Measurements from ENCODE around the gene RNF207.

DNA sequence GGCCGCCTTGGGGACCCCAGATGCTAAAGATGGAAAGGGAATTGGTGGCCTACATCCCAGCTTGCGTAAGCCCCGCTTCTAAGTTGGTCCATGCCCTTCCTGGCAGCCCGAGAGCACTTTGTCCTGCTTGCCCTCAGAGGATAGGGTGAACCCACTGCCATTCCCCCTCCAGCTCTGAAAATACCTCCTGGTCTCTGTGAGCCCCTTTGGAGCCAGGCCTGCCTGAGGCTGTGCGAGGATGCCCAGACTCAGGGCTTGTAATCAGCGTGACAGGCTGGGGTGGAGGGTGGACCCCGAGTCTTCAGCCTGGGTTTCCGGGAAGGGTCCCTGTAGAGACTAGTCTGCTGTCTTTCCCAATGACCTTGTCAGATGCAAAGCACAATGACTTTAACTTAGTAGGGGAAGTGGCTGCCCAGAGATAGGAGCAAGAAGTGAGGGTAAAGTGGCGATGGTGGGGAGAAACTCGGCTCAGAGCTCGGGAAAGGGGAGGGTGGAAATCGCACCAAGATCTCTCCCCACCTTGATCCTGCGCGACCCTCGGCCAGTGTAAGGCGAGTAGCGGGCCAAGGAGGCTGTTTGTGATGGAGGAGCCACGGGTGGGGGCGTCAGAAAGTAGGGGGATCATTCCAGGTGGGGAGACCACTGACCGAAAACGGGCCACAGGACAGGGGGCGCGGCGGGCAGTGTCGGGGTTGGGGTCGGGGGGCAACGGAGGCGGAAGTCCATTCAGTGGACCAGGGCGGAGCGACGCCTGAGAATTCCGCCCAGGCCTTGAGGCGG lies 35.4 kb downstream of the RNF207 start:
- TF ChIP-seq, protein P1, sequence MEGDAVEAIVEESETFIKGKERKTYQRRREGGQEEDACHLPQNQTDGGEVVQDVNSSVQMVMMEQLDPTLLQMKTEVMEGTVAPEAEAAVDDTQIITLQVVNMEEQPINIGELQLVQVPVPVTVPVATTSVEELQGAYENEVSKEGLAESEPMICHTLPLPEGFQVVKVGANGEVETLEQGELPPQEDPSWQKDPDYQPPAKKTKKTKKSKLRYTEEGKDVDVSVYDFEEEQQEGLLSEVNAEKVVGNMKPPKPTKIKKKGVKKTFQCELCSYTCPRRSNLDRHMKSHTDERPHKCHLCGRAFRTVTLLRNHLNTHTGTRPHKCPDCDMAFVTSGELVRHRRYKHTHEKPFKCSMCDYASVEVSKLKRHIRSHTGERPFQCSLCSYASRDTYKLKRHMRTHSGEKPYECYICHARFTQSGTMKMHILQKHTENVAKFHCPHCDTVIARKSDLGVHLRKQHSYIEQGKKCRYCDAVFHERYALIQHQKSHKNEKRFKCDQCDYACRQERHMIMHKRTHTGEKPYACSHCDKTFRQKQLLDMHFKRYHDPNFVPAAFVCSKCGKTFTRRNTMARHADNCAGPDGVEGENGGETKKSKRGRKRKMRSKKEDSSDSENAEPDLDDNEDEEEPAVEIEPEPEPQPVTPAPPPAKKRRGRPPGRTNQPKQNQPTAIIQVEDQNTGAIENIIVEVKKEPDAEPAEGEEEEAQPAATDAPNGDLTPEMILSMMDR (IDR thresholded peaks at IDR 0.05; ENCODE audit: insufficient read depth, low read length) = no peak
- TF ChIP-seq SPI1 (IDR thresholded peaks at IDR 0.05; ENCODE audit: borderline replicate concordance, low read depth) = no peak
- TF ChIP-seq, protein P2, sequence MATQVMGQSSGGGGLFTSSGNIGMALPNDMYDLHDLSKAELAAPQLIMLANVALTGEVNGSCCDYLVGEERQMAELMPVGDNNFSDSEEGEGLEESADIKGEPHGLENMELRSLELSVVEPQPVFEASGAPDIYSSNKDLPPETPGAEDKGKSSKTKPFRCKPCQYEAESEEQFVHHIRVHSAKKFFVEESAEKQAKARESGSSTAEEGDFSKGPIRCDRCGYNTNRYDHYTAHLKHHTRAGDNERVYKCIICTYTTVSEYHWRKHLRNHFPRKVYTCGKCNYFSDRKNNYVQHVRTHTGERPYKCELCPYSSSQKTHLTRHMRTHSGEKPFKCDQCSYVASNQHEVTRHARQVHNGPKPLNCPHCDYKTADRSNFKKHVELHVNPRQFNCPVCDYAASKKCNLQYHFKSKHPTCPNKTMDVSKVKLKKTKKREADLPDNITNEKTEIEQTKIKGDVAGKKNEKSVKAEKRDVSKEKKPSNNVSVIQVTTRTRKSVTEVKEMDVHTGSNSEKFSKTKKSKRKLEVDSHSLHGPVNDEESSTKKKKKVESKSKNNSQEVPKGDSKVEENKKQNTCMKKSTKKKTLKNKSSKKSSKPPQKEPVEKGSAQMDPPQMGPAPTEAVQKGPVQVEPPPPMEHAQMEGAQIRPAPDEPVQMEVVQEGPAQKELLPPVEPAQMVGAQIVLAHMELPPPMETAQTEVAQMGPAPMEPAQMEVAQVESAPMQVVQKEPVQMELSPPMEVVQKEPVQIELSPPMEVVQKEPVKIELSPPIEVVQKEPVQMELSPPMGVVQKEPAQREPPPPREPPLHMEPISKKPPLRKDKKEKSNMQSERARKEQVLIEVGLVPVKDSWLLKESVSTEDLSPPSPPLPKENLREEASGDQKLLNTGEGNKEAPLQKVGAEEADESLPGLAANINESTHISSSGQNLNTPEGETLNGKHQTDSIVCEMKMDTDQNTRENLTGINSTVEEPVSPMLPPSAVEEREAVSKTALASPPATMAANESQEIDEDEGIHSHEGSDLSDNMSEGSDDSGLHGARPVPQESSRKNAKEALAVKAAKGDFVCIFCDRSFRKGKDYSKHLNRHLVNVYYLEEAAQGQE (IDR thresholded peaks at IDR 0.05; ENCODE audit: insufficient replicate concordance, low read depth) = no peak
- TF ChIP-seq POLR2AphosphoS5 (IDR thresholded peaks at IDR 0.05; ENCODE audit: low read depth) = no peak
- TF ChIP-seq GABPA (IDR thresholded peaks at IDR 0.05; ENCODE audit: low read depth) = no peak
